Endothelial cell of umbilical vein (primary cell): Measurements from ENCODE around the gene NRF1.

Experiments used
- CTCF ChIP-seq, 2 donors: IDR thresholded peaks; 1 replicate in 1 of 2; 2 replicates in 1 of 2; pipeline ENCODE4 v1.5.1; 2011; ENCODE audit warnings: low read length in 2 of 2, mild to moderate bottlenecking in 2 of 2, moderate library complexity in 2 of 2, control low read depth in 1 of 2, inconsistent platforms in 1 of 2, low read depth in 1 of 2; ENCODE audit not compliant: insufficient read depth in 1 of 2; ENCODE audit errors: extremely low read depth in 1 of 2
- EZH2 ChIP-seq: IDR thresholded peaks from 2 replicates; pipeline ENCODE4 v1.6.1; 2012; ENCODE audit warnings: borderline replicate concordance, low read depth, mild to moderate bottlenecking, moderate library complexity, low read length, inconsistent platforms; ENCODE audit not compliant: severe bottlenecking
- FOS ChIP-seq: IDR thresholded peaks from 2 replicates; pipeline ENCODE4 v1.6.1; 2011; ENCODE audit warnings: mild to moderate bottlenecking, low read length, moderate library complexity, borderline replicate concordance; ENCODE audit not compliant: insufficient read depth
- GATA2 ChIP-seq: IDR thresholded peaks from 2 replicates; pipeline ENCODE4 v1.7.0; 2011; ENCODE audit warnings: low read depth, mild to moderate bottlenecking, moderate library complexity, mixed read lengths, low read length; ENCODE audit not compliant: insufficient read length, insufficient read depth
- JUN ChIP-seq: IDR thresholded peaks from 2 replicates; pipeline ENCODE4 v1.6.1; 2011; ENCODE audit warnings: borderline replicate concordance, low read depth; ENCODE audit not compliant: insufficient read length, insufficient read depth
- MAX ChIP-seq: IDR thresholded peaks from 2 replicates; pipeline ENCODE4 v1.6.1; 2011; ENCODE audit not compliant: insufficient read depth, insufficient read length
- MYC ChIP-seq: IDR thresholded peaks from one replicate; pipeline ENCODE4 v1.6.1; 2011; ENCODE audit warnings: mild to moderate bottlenecking, low read depth, low read length
- POLR2A ChIP-seq: IDR thresholded peaks from 2 replicates; pipeline ENCODE4 v1.6.1; 2012; ENCODE audit warnings: low read depth, mild to moderate bottlenecking, control low read depth, low read length
- POLR2AphosphoS5 ChIP-seq: IDR thresholded peaks from 2 replicates; pipeline ENCODE4 v1.6.1; 2012; ENCODE audit warnings: low read depth, mild to moderate bottlenecking, control low read depth, low read length, moderate library complexity; ENCODE audit not compliant: insufficient read depth

GRCh38 chr7:129769400-129769774 is 157.9 kb downstream of the NRF1 start:
- TF ChIP-seq CTCF (IDR thresholded peaks at IDR 0.05; ENCODE audit: extremely low read depth in 1 of 2, insufficient read depth in 1 of 2, low read depth in 1 of 2, low read length in 2 of 2): no peak
- no peak for TF ChIP-seq POLR2A
- no peak for TF ChIP-seq POLR2AphosphoS5
- TF ChIP-seq MAX: no peak
- no peak for TF ChIP-seq EZH2
- TF ChIP-seq FOS: no peak
- no peak for TF ChIP-seq JUN
- TF ChIP-seq GATA2: no peak
- no peak for TF ChIP-seq MYC
